Stimulated activated CD8-positive, alpha-beta memory T cell treated with anti-CD3 and anti-CD28 coated beads, Interleukin-4, amount 100 ng/mL, for 48 hours (primary cell): ENCODE results near the gene DNAJA4.

Experiments
- DNase-seq: peaks from one replicate; pipeline ENCODE4 v3.0.0-alpha.2; 2020

DNAJA4 gene

GRCh38 chr15:78284758-78285157, 20.4 kb downstream of the DNAJA4 start:
- DNase-seq = no peak

- no peak for DNase-seq
These were observed 25.9 kb downstream of the DNAJA4 start for GRCh38 chr15:78290222-78290621.

- no peak for DNase-seq
These were observed 26.7 kb downstream of the DNAJA4 start for GRCh38 chr15:78291052-78291451.

- no peak for DNase-seq
These were observed 27.3 kb downstream of the DNAJA4 start for GRCh38 chr15:78291698-78292097.

- DNase-seq = no peak
These were observed 27.9 kb downstream of the DNAJA4 start for GRCh38 chr15:78292219-78292618.

GRCh38 chr15:78299101-78299930, 35.0 kb downstream of the DNAJA4 start, which contains the start of gene SKIC8:
Gene SKIC8 (minus strand): TSS chr15:78299609. CDS start chr15:78295686, 3,923 bp downstream.
- peak; percentile 92 for DNase-seq

GRCh38 chr15:78301326-78301725, 37.0 kb downstream of the DNAJA4 start:
- DNase-seq = no peak

- DNase-seq = no peak
These were observed 37.5 kb downstream of the DNAJA4 start for GRCh38 chr15:78301828-78302227.

GRCh38 chr15:78302579-78303312, 38.4 kb downstream of the DNAJA4 start:
- DNase-seq = no peak

- no peak for DNase-seq
These were observed 40.1 kb downstream of the DNAJA4 start for GRCh38 chr15:78304216-78305066.

GRCh38 chr15:78306176-78306774, 41.9 kb downstream of the DNAJA4 start:
- DNase-seq = no peak

- DNase-seq = no peak
These were observed 43.6 kb downstream of the DNAJA4 start for GRCh38 chr15:78307976-78308375.

GRCh38 chr15:78308422-78309032, 44.2 kb downstream of the DNAJA4 start:
- DNase-seq = peak; percentile 81

- no peak for DNase-seq
These were observed 46.9 kb downstream of the DNAJA4 start for GRCh38 chr15:78311292-78311691.

- no peak for DNase-seq
These were observed 48.2 kb downstream of the DNAJA4 start for GRCh38 chr15:78312536-78312935.

- DNase-seq = no peak
These were observed 48.6 kb downstream of the DNAJA4 start for GRCh38 chr15:78312957-78313356.

GRCh38 chr15:78313383-78313782, 49.0 kb downstream of the DNAJA4 start:
- no peak for DNase-seq

- DNase-seq = no peak
These were observed 49.8 kb downstream of the DNAJA4 start for GRCh38 chr15:78314181-78314581.

GRCh38 chr15:78315686-78316282, 51.4 kb downstream of the DNAJA4 start:
- DNase-seq = no peak

- no peak for DNase-seq
These were observed 52.1 kb downstream of the DNAJA4 start for GRCh38 chr15:78316283-78317083.
